M059J (cell line): ENCODE measurements around the gene NGEF. TPM values are rescaled to one million over a fixed set of nuclear protein-coding genes. Genes with fewer than 3 reads are reported as not detected.

Experiments
- DNase-seq: peaks from one replicate; pipeline ENCODE4 v3.0.0-alpha.2; 2012; ENCODE audit warnings: low read depth
- total RNA-seq: library from RNA; depleted of rRNA; stranded (reverse); fragments of >200 nt; shearing (Covaris generic); gene quantifications from 2 replicates; pipeline ENCODE4 v1.2.3, GENCODE V29; 2014; rRNA removed

NGEF gene
- total RNA-seq, 1 experiment from 2014 or later, result 3.5 TPM

GRCh38 chr2:232833830-232834229 lies 179.2 kb downstream of the NGEF start:
- no peak for DNase-seq

- DNase-seq, result no peak
Observed at GRCh38 chr2:232831496-232831895, 181.6 kb downstream of the NGEF start.

- no peak for DNase-seq
Observed at GRCh38 chr2:232829988-232830387, 183.1 kb downstream of the NGEF start.

Other genes with a start within 250 kb of the NGEF start
- gene KCNJ13, start 236.7 kb downstream of the NGEF start, total RNA-seq, result not detected in 2 replicates
- 0.52 and 0.71 TPM in 2 replicates for gene SNORC, start 143.0 kb downstream of the NGEF start, total RNA-seq
- gene NEU2, start 19.4 kb upstream of the NGEF start, total RNA-seq, result not detected in 2 replicates
- not detected in 2 replicates for gene INPP5D, start 47.1 kb upstream of the NGEF start, total RNA-seq
- 20.1 and 32.5 TPM in 2 replicates for gene ATG16L1, start 238.4 kb upstream of the NGEF start, total RNA-seq